Activated effector memory CD4-positive, alpha-beta T cell treated with anti-CD3 and anti-CD28 coated beads, Interleukin-2, amount 50 U/mL, for 16 hours (primary cell): Measurements from ENCODE around the gene SVIL.

Experiments used
- DNase-seq: peaks from one replicate; pipeline ENCODE4 v3.0.0-alpha.2; 2020

SVIL gene

GRCh38 chr10:29634764-29635625 is at the start of gene SVIL:
Gene SVIL, minus strand, starts transcription at chr10:29634971. Its CDS starts 79,913 bp downstream, at chr10:29555058.
- DNase-seq = no peak

- DNase-seq = peak; percentile 78
Observed at GRCh38 chr10:29681676-29682448, 47.1 kb upstream of the SVIL start.

- DNase-seq = no peak
Observed at GRCh38 chr10:29680091-29680490, 45.3 kb upstream of the SVIL start.

GRCh38 chr10:29676732-29677131 is 42.0 kb upstream of the SVIL start:
- DNase-seq = no peak

GRCh38 chr10:29675984-29676383 is 41.2 kb upstream of the SVIL start:
- no peak for DNase-seq

- DNase-seq = no peak
Observed at GRCh38 chr10:29671968-29672367, 37.2 kb upstream of the SVIL start.

GRCh38 chr10:29671228-29671780 is 36.5 kb upstream of the SVIL start:
- DNase-seq = no peak

GRCh38 chr10:29670761-29671160 is 36.0 kb upstream of the SVIL start:
- no peak for DNase-seq

GRCh38 chr10:29669149-29669548 is 34.4 kb upstream of the SVIL start:
- no peak for DNase-seq

- DNase-seq = no peak
Observed at GRCh38 chr10:29668628-29669027, 33.9 kb upstream of the SVIL start.

- no peak for DNase-seq
Observed at GRCh38 chr10:29667191-29667590, 32.4 kb upstream of the SVIL start.

- DNase-seq = no peak
Observed at GRCh38 chr10:29666201-29666600, 31.4 kb upstream of the SVIL start.

GRCh38 chr10:29663718-29664117 is 28.9 kb upstream of the SVIL start:
- no peak for DNase-seq

- peak; percentile 85 for DNase-seq
Observed at GRCh38 chr10:29658984-29659965, 24.5 kb upstream of the SVIL start.

- no peak for DNase-seq
Observed at GRCh38 chr10:29657719-29658274, 23.0 kb upstream of the SVIL start.

- no peak for DNase-seq
Observed at GRCh38 chr10:29656451-29656992, 21.8 kb upstream of the SVIL start.

- no peak for DNase-seq
Observed at GRCh38 chr10:29652192-29652591, 17.4 kb upstream of the SVIL start.

GRCh38 chr10:29651767-29652166 is 17.0 kb upstream of the SVIL start:
- DNase-seq = no peak

GRCh38 chr10:29650552-29650944 is 15.8 kb upstream of the SVIL start:
- no peak for DNase-seq

- DNase-seq = no peak
Observed at GRCh38 chr10:29649561-29650551, 15.1 kb upstream of the SVIL start.

GRCh38 chr10:29648983-29649268 is 14.2 kb upstream of the SVIL start:
- DNase-seq = no peak
